HCT116 (cell line): Measurements from ENCODE around the gene ATP13A3. TPM values are rescaled to one million over a fixed set of nuclear protein-coding genes. Genes with fewer than 3 reads are reported as not detected.

ENCODE experiments used
- ATAC-seq: fragments of 200-7000 bp; cut with Tn5 transposase; 2 replicates; pipeline ENCODE4 v1.9.1; 2020; ENCODE audit warnings: mild to moderate bottlenecking, moderate library complexity
- BruUV-seq: library from RNA; stranded (reverse); fragments of 400-500 nt; replicated peaks from 2 replicates; lab custom pipeline; 2021; lab: Mats Ljungman, UMichigan
- CTCF ChIA-PET: fragments of 300-600 bp; sonication (Branson Sonifier 250); formaldehyde crosslinking; loops from one replicate; lab custom pipeline; 2021; ENCODE audit warnings: antibody characterized with exemption; lab: Charles Lee
- POLR2A ChIA-PET: fragments of 300-600, 350-600 bp; sonication (Branson Sonifier 250); formaldehyde crosslinking; loops from one replicate; lab custom pipeline; 2021; ENCODE audit warnings: antibody characterized with exemption; lab: Charles Lee
- RAD21 ChIA-PET, 2 experiments: fragments of 300-600 bp; sonication (Branson Sonifier 250); formaldehyde crosslinking; loops; one replicate each; lab custom pipeline; 2023; ENCODE audit warnings: low total read pairs in 2 of 2; ENCODE audit not compliant: uncharacterized antibody in 2 of 2, unreplicated experiment in 2 of 2, low non-redundant PET in 1 of 2; lab: Charles Lee
- DNase-seq: peaks from one replicate; pipeline ENCODE4 v3.0.0-alpha.2; 2010; ENCODE audit warnings: low read depth, low spot score
- H2AFZ ChIP-seq: fragments of 200-600 bp; shearing (Covaris generic), sonication (generic); 2 replicates; pipeline ENCODE4 v1.6.1; 2017; ENCODE audit warnings: low read depth, mixed run types, mixed read lengths, antibody characterized with exemption, low read length; ENCODE audit not compliant: poor library complexity, severe bottlenecking
- H3K27ac ChIP-seq: 2 replicates; pipeline ENCODE4 v1.5.1; 2012; ENCODE audit warnings: low read depth, low read length
- H3K27me3 ChIP-seq: fragments of 200-600 bp; sonication (generic); 2 replicates; pipeline ENCODE4 v1.6.1; 2016; ENCODE audit warnings: mixed run types, low read length, mixed read lengths; ENCODE audit not compliant: insufficient read depth
- H3K36me3 ChIP-seq, 2 experiments: fragments of 200-500 bp in 1 of 2; fragments of 200-600 bp in 1 of 2; sonication (Bioruptor generic) in 1 of 2; sonication (generic) in 1 of 2; 2 replicates each; pipeline versions ENCODE4 v1.5.1 to v1.6.1; 2014 to 2016; ENCODE audit warnings: low read length in 2 of 2, inconsistent platforms in 1 of 2, mixed read lengths in 1 of 2, mixed run types in 1 of 2; ENCODE audit not compliant: insufficient read depth in 2 of 2, control insufficient read depth in 1 of 2
- H3K4me1 ChIP-seq, 2 experiments: fragments of 200-600 bp in 1 of 2; sonication (generic) in 1 of 2; 2 replicates each; pipeline versions ENCODE4 v1.5.1 to v1.6.1; 2012 to 2017; ENCODE audit warnings: low read length in 2 of 2, inconsistent platforms in 1 of 2, mild to moderate bottlenecking in 1 of 2, mixed read lengths in 1 of 2, mixed run types in 1 of 2, moderate library complexity in 1 of 2; ENCODE audit not compliant: insufficient read depth in 2 of 2, control insufficient read depth in 1 of 2
- H3K4me2 ChIP-seq: fragments of 200-600 bp; sonication (generic); 2 replicates; pipeline ENCODE4 v1.6.1; 2017; ENCODE audit warnings: mixed run types, low read length, mixed read lengths
- H3K4me3 ChIP-seq, 2 experiments: fragments of 200-600 bp in 1 of 2; sonication (generic) in 1 of 2; replicated peaks in 1 of 2; 2 replicates each; pipeline ENCODE4 v1.5.1; 2011 to 2016; ENCODE audit warnings: low read length in 2 of 2, control low read depth in 1 of 2, low read depth in 1 of 2, mild to moderate bottlenecking in 1 of 2, mixed read lengths in 1 of 2, mixed run types in 1 of 2
- H3K79me2 ChIP-seq: fragments of 200-600 bp; sonication (generic); 2 replicates; pipeline ENCODE4 v1.6.1; 2017; ENCODE audit warnings: mild to moderate bottlenecking, mixed run types, low read length, moderate library complexity, mixed read lengths; ENCODE audit not compliant: insufficient read depth
- H3K9ac ChIP-seq: fragments of 200-600 bp; sonication (generic); 2 replicates; pipeline ENCODE4 v1.6.1; 2016; ENCODE audit warnings: low read length, mixed read lengths
- H3K9me2 ChIP-seq: fragments of 200-600 bp; sonication (generic), shearing (Covaris generic); 2 replicates; pipeline ENCODE4 v1.6.1; 2017; ENCODE audit warnings: mixed run types, mild to moderate bottlenecking, moderate library complexity; ENCODE audit not compliant: insufficient read depth
- H3K9me3 ChIP-seq, 2 experiments: fragments of 200-500 bp in 1 of 2; fragments of 200-600 bp in 1 of 2; sonication (Bioruptor generic) in 1 of 2; sonication (generic) in 1 of 2; 2 replicates each; pipeline ENCODE4 v1.6.1; 2014 to 2017; ENCODE audit warnings: low read length in 2 of 2, mixed read lengths in 2 of 2, inconsistent platforms in 1 of 2, low read depth in 1 of 2, mild to moderate bottlenecking in 1 of 2, mixed run types in 1 of 2, moderate library complexity in 1 of 2; ENCODE audit not compliant: control insufficient read depth in 1 of 2, insufficient read depth in 1 of 2
- H4K20me1 ChIP-seq: fragments of 200-600 bp; sonication (generic), shearing (Covaris generic); 2 replicates; pipeline ENCODE4 v1.6.1; 2017; ENCODE audit warnings: mixed run types, mild to moderate bottlenecking, moderate library complexity; ENCODE audit not compliant: insufficient read depth
- CBX3 ChIP-seq: IDR thresholded peaks from 2 replicates; pipeline ENCODE4 v1.6.1; 2012; ENCODE audit warnings: low read depth
- CTCF ChIP-seq, 3 experiments: fragments of 200-600 bp in 1 of 3; sonication (generic) in 1 of 3; IDR thresholded peaks in 2 of 3; conservative IDR thresholded peaks in 1 of 3; 2 replicates each; pipeline ENCODE4 v1.5.1; 2012 to 2017; ENCODE audit warnings: low read depth in 2 of 3, low read length in 2 of 3, antibody characterized with exemption in 1 of 3, borderline replicate concordance in 1 of 3, control low read depth in 1 of 3, mild to moderate bottlenecking in 1 of 3, mixed read lengths in 1 of 3, mixed run types in 1 of 3, moderate library complexity in 1 of 3; ENCODE audit not compliant: insufficient read depth in 1 of 3
- EGR1 ChIP-seq: IDR thresholded peaks from 2 replicates; pipeline ENCODE4 v1.6.1; 2012; ENCODE audit warnings: low read depth
- ELF1 ChIP-seq: IDR thresholded peaks from 2 replicates; pipeline ENCODE4 v1.6.1; 2012; ENCODE audit warnings: low read depth, borderline replicate concordance
- FOSL1 ChIP-seq: IDR thresholded peaks from 2 replicates; pipeline ENCODE4 v1.6.1; 2012; ENCODE audit warnings: low read depth
- JUND ChIP-seq: IDR thresholded peaks from 2 replicates; pipeline ENCODE4 v1.6.1; 2012
- MAX ChIP-seq: IDR thresholded peaks from 2 replicates; pipeline ENCODE4 v1.6.1; 2012
- RAD21 ChIP-seq: IDR thresholded peaks from 2 replicates; pipeline ENCODE4 v1.6.1; 2012; ENCODE audit warnings: low read depth, mild to moderate bottlenecking
- REST ChIP-seq: IDR thresholded peaks from 2 replicates; pipeline ENCODE4 v1.6.1; 2012; ENCODE audit warnings: low read depth
- SIN3A ChIP-seq: IDR thresholded peaks from 2 replicates; pipeline ENCODE4 v1.6.1; 2012; ENCODE audit warnings: low read depth
- SP1 ChIP-seq: IDR thresholded peaks from 2 replicates; pipeline ENCODE4 v1.6.1; 2012; ENCODE audit warnings: low read depth
- SRF ChIP-seq: IDR thresholded peaks from 2 replicates; pipeline ENCODE4 v1.6.1; 2012; ENCODE audit warnings: low read depth
- TCF7L2 ChIP-seq: IDR thresholded peaks from 2 replicates; pipeline ENCODE4 v1.7.0; 2011; ENCODE audit warnings: borderline replicate concordance, inconsistent platforms; ENCODE audit not compliant: insufficient read depth, insufficient read length; ENCODE audit errors: extremely low read depth
- ZBTB33 ChIP-seq: IDR thresholded peaks from 2 replicates; pipeline ENCODE4 v1.6.1; 2011; ENCODE audit warnings: mild to moderate bottlenecking, low read length, moderate library complexity; ENCODE audit not compliant: insufficient replicate concordance; ENCODE audit errors: extremely low read depth
- ZFX ChIP-seq: fragments of 450-650 bp; IDR thresholded peaks from 2 replicates; pipeline ENCODE4 v1.6.1; 2017
- ZNF274 ChIP-seq: fragments of 200-500 bp; sonication (Bioruptor generic); IDR thresholded peaks from 2 replicates; pipeline ENCODE4 v1.6.1; 2014; ENCODE audit warnings: mild to moderate bottlenecking, low read depth, low read length, inconsistent platforms
- intact Hi-C: fragments of 100-400 bp; cut with micrococcal nuclease; formaldehyde crosslinking; loops from 2 replicates; pipeline ENCODE4 v1.10.0; 2022
- total RNA-seq: library from RNA; stranded (reverse); gene quantifications from one replicate; pipeline ENCODE4 v1.2.1, GENCODE V29; 2021; ENCODE audit not compliant: unreplicated experiment

The ATP13A3 gene
- total RNA-seq, 1 experiment from 2014 or later, result 139 TPM

- no TSS peak for BruUV-seq
Measured at GRCh38 chr3:194431554-194431953, 55.2 kb downstream of the ATP13A3 start.

More at GRCh38 chr3:194431554-194431953, 55.2 kb downstream of the ATP13A3 start:
- no peak for TF ChIP-seq JUND
- TF ChIP-seq SRF, result no peak
- no peak for TF ChIP-seq SIN3A
- TF ChIP-seq MAX, result no peak
- TF ChIP-seq SP1, result no peak
- no peak for TF ChIP-seq TCF7L2
- no peak for TF ChIP-seq FOSL1
- TF ChIP-seq EGR1, result no peak
- no peak for TF ChIP-seq ZNF274
- TF ChIP-seq REST, result no peak
- TF ChIP-seq RAD21, result no peak
- no peak for TF ChIP-seq ZBTB33
- TF ChIP-seq CBX3, result no peak
- no peak for TF ChIP-seq ELF1
- no peak for TF ChIP-seq ZFX
- no peak for TF ChIP-seq CTCF (IDR thresholded peaks at IDR 0.05 in 2 of 3, conservative IDR thresholded peaks at IDR 0.05 in 1 of 3; ENCODE audit: borderline replicate concordance in 1 of 3, insufficient read depth in 1 of 3, low read depth in 2 of 3, low read length in 2 of 3)
- intact Hi-C loops, result no loop called here
- H2AFZ ChIP-seq, result no peak overlapping the region
- POLR2A ChIA-PET, result no interaction called here
- H3K9me3 ChIP-seq, result no peaks in the 10 kb centered on the region
- CTCF ChIA-PET, result no interaction called here
- no peak overlapping the region for H3K27ac ChIP-seq
- RAD21 ChIA-PET, result no interaction called here
- peaks cover 61 to 64% of the 10 kb centered on the region in 2 experiments for H3K36me3 ChIP-seq
- H3K9me2 ChIP-seq, result no peaks in the 10 kb centered on the region
- no peak overlapping the region for H3K4me3 ChIP-seq
- no peaks in the 10 kb centered on the region for H3K4me1 ChIP-seq
- H3K9ac ChIP-seq, result no peak overlapping the region
- no peaks in the 10 kb centered on the region for H4K20me1 ChIP-seq
- no peak overlapping the region for H3K4me2 ChIP-seq
- H3K79me2 ChIP-seq, result 0 out of 2 replicates have a peak, but pooled peaks cover 4% of the 10 kb centered on the region
- DNase-seq, result no peak
- no peak for ATAC-seq
- no peaks in the 10 kb centered on the region for H3K27me3 ChIP-seq
